Measurements from ENCODE around the gene HEATR5A.

DNA sequence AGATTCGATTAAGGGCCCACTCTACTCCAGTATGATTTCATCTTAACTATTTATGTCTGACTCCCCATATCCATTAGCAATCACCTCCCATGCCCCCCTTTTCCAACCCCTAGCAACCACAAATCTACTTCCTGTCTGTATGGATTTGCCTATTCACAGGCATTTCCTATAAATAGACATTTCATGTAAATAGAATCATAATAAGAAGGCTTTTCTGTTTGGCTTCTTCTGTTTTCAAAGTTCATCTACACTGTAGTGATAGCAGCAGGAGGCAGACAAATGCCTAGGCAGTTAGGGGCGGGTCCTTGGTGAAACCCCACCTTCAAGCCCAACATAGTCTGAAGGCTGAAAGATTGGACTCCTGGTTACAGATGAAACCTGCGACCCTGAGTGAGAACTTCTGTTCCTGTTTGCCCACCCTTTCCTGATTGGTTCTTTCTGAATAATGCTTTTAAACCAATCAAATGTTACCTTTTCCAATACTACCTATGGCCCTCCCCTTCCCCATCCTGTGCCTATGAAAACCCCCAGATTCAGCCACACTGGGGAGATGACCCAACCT, 150.6 kb downstream of the HEATR5A start:
- TF ChIP-seq CSDC2 (CRISPR knock-in tag; IDR thresholded peaks at IDR 0.05): no peak
- TF ChIP-seq, protein P1, sequence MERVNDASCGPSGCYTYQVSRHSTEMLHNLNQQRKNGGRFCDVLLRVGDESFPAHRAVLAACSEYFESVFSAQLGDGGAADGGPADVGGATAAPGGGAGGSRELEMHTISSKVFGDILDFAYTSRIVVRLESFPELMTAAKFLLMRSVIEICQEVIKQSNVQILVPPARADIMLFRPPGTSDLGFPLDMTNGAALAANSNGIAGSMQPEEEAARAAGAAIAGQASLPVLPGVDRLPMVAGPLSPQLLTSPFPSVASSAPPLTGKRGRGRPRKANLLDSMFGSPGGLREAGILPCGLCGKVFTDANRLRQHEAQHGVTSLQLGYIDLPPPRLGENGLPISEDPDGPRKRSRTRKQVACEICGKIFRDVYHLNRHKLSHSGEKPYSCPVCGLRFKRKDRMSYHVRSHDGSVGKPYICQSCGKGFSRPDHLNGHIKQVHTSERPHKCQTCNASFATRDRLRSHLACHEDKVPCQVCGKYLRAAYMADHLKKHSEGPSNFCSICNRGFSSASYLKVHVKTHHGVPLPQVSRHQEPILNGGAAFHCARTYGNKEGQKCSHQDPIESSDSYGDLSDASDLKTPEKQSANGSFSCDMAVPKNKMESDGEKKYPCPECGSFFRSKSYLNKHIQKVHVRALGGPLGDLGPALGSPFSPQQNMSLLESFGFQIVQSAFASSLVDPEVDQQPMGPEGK (CRISPR knock-in tag; IDR thresholded peaks at IDR 0.05; ENCODE audit: borderline replicate concordance): no peak
- TF ChIP-seq POU6F1 (CRISPR knock-in tag; IDR thresholded peaks at IDR 0.05; ENCODE audit: borderline replicate concordance, low read depth): no peak
- TF ChIP-seq ESRRG (CRISPR knock-in tag; IDR thresholded peaks at IDR 0.05): no peak
- no peak for TF ChIP-seq ZNF565 (CRISPR knock-in tag; conservative IDR thresholded peaks at IDR 0.05; ENCODE audit: low read depth)
- TF ChIP-seq TOX (CRISPR knock-in tag; IDR thresholded peaks at IDR 0.05; ENCODE audit: borderline replicate concordance): no peak
- TF ChIP-seq CREB5 (CRISPR knock-in tag; IDR thresholded peaks at IDR 0.05; ENCODE audit: low read depth): no peak
- TF ChIP-seq RARB (CRISPR knock-in tag; IDR thresholded peaks at IDR 0.05): no peak
- TF ChIP-seq BACH2 (CRISPR knock-in tag; IDR thresholded peaks at IDR 0.05; ENCODE audit: borderline replicate concordance): no peak
- TF ChIP-seq ZC3H10 (CRISPR knock-in tag; IDR thresholded peaks at IDR 0.05): no peak
- TF ChIP-seq GLIS3 (CRISPR knock-in tag; IDR thresholded peaks at IDR 0.05): no peak
- no peak for TF ChIP-seq ZNF70 (CRISPR knock-in tag; IDR thresholded peaks at IDR 0.05)
- TF ChIP-seq ISL1 (CRISPR knock-in tag; IDR thresholded peaks at IDR 0.05): no peak
- TF ChIP-seq ARNTL (CRISPR knock-in tag; IDR thresholded peaks at IDR 0.05; ENCODE audit: borderline replicate concordance, low read depth): no peak

All from SK-N-SH treated with all-trans-retinoic acid at 6 μM for 48 hours (cell line).